MM.1S (cell line): ENCODE results near the gene EDARADD.

Experiments
- DNase-seq: peaks from one replicate; pipeline ENCODE4 v3.0.0-alpha.2; 2015
- H2AFZ ChIP-seq: fragments of 300-600 bp; sonication (generic); 2 replicates; pipeline ENCODE4 v1.6.0; 2016; ENCODE audit warnings: antibody characterized with exemption, low read length
- H3F3A ChIP-seq: fragments of 300-600 bp; sonication (generic); 2 replicates; pipeline ENCODE4 v1.6.1; 2016; ENCODE audit warnings: mild to moderate bottlenecking, antibody characterized with exemption, low read length, moderate library complexity, mixed read lengths; ENCODE audit not compliant: insufficient read depth
- H3K27ac ChIP-seq: fragments of 300-600 bp; sonication (generic); 2 replicates; pipeline ENCODE4 v1.5.1; 2016; ENCODE audit warnings: mild to moderate bottlenecking, low read length
- H3K27me3 ChIP-seq: fragments of 300-600 bp; sonication (generic); replicated peaks from 2 replicates; pipeline ENCODE4 v1.6.0; 2016; ENCODE audit warnings: low read length; ENCODE audit not compliant: insufficient read depth
- H3K36me3 ChIP-seq: fragments of 300-600 bp; sonication (generic); replicated peaks from 2 replicates; pipeline ENCODE4 v1.6.1; 2016; ENCODE audit warnings: mild to moderate bottlenecking, low read length, mixed read lengths; ENCODE audit not compliant: insufficient read depth
- H3K4me1 ChIP-seq: fragments of 300-600 bp; sonication (generic); 2 replicates; pipeline ENCODE4 v1.6.1; 2016; ENCODE audit warnings: low read length, mixed read lengths
- H3K4me2 ChIP-seq: fragments of 300-600 bp; sonication (generic); 2 replicates; pipeline ENCODE4 v1.6.0; 2016; ENCODE audit warnings: low read depth, low read length
- H3K4me3 ChIP-seq: fragments of 300-600 bp; sonication (generic); 2 replicates; pipeline ENCODE4 v1.5.1; 2016; ENCODE audit warnings: low read length, mixed read lengths
- H3K79me2 ChIP-seq: fragments of 300-600 bp; sonication (generic); 2 replicates; pipeline ENCODE4 v1.6.1; 2016; ENCODE audit warnings: mixed run types, low read length, mixed read lengths
- H3K9ac ChIP-seq: fragments of 300-600 bp; sonication (generic); 2 replicates; pipeline ENCODE4 v1.6.1; 2016; ENCODE audit warnings: low read length, mixed read lengths
- H3K9me2 ChIP-seq: fragments of 300-600 bp; sonication (generic); replicated peaks from 2 replicates; pipeline ENCODE4 v1.6.1; 2016; ENCODE audit warnings: mild to moderate bottlenecking, low read length, mixed read lengths; ENCODE audit not compliant: insufficient read depth
- H3K9me3 ChIP-seq: fragments of 300-600 bp; sonication (generic); replicated peaks from 2 replicates; pipeline ENCODE4 v1.6.1; 2016; ENCODE audit warnings: mild to moderate bottlenecking, low read length, mixed read lengths; ENCODE audit not compliant: insufficient read depth
- H4K20me1 ChIP-seq: fragments of 300-600 bp; sonication (generic); 2 replicates; pipeline ENCODE4 v1.6.1; 2016; ENCODE audit warnings: mild to moderate bottlenecking, low read length, moderate library complexity, mixed read lengths; ENCODE audit not compliant: insufficient read depth
- EZH2 ChIP-seq: fragments of 300-600 bp; sonication (generic); optimal IDR thresholded peaks from 2 replicates; pipeline ENCODE3; 2017; ENCODE audit warnings: low read depth, mild to moderate bottlenecking, antibody characterized with exemption, low read length, mixed read lengths
- EZH2phosphoT487 ChIP-seq: fragments of 300-600 bp; sonication (generic); IDR thresholded peaks from 2 replicates; pipeline ENCODE4 v1.6.1; 2018; ENCODE audit warnings: antibody characterized with exemption, low read length
- TF ChIP-seq, protein P1 (sequence below): fragments of 300-600 bp; sonication (generic); IDR thresholded peaks from 2 replicates; pipeline ENCODE4 v1.5.1; 2016; ENCODE audit warnings: antibody characterized with exemption, low read length, mixed read lengths

The EDARADD gene

DNA sequence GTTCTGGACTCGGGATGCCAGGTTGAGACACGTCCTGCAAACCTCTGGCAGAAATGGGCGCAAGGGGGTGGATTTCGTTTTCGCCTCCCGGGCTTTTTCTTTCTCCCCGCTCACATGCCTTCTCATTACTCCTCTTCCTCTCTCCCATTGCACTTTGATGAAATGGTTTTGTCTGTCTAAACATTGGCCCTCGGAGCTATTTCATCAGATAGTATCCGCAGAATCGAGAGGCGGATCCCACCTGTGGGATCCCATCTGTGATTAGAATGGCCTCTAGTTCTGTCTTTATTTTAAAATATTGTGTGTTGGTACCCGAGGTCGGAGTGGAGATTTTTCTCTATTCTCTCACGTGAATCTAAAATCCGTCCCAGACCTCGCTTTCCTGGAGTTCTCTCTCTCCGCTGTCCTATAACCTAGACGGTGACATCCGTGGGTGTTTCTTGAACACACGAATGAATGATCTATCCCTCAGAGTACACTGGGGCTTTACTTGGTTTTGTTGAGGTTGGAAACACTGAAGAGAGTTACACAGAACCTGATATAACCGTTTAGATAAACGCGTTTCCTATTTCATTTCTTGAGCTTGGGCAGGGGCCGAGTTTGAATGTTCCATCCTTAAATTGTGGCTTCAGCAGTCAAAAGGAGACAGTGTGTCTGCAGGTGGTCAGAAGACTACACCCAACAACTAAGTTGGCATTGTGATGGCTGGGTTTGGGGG, 2.0 kb downstream of the EDARADD start:
- DNase-seq, result no peak

DNA sequence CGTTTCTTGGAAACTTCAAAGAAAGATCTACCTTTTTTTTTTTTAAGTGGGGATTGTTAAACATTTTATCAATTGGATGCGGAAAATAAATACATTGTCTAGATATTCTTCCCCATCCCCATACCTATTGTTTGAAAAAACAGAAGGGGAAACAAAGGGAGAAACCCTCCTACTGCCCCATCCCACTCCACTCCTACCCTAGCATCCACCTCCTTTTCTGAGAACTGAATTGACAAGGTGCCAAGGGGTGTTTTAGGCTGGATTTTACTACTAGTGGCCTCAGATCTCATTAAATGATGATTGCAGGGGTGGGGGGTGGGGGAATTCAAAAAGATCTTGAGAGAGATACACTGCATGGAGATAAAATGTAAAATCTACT, 2.6 kb downstream of the EDARADD start:
- Histone ChIP-seq H3K27me3 (peaks cover 12% of the 10 kb centered on the region; the same call in 1 of the 2 replicates), H3K36me3 (no peaks in the 10 kb centered on the region), H3K9me3 (no peaks in the 10 kb centered on the region), H3K27ac (no peak overlapping the region), H3K4me2 (no peak overlapping the region), H2AFZ (no peak overlapping the region), H3K79me2 (no peaks in the 10 kb centered on the region), H3K4me3 (no peak overlapping the region), H4K20me1 (no peaks in the 10 kb centered on the region), H3F3A (no peaks in the 10 kb centered on the region), H3K9me2 (no peaks in the 10 kb centered on the region), H3K4me1 (no peaks in the 10 kb centered on the region), H3K9ac (no peak overlapping the region)
- no peak for DNase-seq
- TF ChIP-seq EZH2, result no peak

More for the DNA sequence above, 2.0 kb downstream of the EDARADD start:
- Histone ChIP-seq H3F3A (no peaks in the 10 kb centered on the region), H4K20me1 (no peaks in the 10 kb centered on the region), H3K36me3 (no peaks in the 10 kb centered on the region), H3K4me2 (peak overlapping the region; percentile 82; the same call in 1 of the 2 replicates), H3K79me2 (no peaks in the 10 kb centered on the region), H3K27me3 (peaks cover 12% of the 10 kb centered on the region; the same call in 1 of the 2 replicates), H3K9ac (no peak overlapping the region), H3K27ac (no peak overlapping the region), H3K4me1 (no peaks in the 10 kb centered on the region), H3K9me2 (no peaks in the 10 kb centered on the region), H3K9me3 (no peaks in the 10 kb centered on the region), H3K4me3 (no peak overlapping the region), H2AFZ (no peak overlapping the region)
- no peak for TF ChIP-seq EZH2phosphoT487
- no peak for TF ChIP-seq EZH2
- TF ChIP-seq, protein P1, sequence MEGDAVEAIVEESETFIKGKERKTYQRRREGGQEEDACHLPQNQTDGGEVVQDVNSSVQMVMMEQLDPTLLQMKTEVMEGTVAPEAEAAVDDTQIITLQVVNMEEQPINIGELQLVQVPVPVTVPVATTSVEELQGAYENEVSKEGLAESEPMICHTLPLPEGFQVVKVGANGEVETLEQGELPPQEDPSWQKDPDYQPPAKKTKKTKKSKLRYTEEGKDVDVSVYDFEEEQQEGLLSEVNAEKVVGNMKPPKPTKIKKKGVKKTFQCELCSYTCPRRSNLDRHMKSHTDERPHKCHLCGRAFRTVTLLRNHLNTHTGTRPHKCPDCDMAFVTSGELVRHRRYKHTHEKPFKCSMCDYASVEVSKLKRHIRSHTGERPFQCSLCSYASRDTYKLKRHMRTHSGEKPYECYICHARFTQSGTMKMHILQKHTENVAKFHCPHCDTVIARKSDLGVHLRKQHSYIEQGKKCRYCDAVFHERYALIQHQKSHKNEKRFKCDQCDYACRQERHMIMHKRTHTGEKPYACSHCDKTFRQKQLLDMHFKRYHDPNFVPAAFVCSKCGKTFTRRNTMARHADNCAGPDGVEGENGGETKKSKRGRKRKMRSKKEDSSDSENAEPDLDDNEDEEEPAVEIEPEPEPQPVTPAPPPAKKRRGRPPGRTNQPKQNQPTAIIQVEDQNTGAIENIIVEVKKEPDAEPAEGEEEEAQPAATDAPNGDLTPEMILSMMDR, result no peak

DNA sequence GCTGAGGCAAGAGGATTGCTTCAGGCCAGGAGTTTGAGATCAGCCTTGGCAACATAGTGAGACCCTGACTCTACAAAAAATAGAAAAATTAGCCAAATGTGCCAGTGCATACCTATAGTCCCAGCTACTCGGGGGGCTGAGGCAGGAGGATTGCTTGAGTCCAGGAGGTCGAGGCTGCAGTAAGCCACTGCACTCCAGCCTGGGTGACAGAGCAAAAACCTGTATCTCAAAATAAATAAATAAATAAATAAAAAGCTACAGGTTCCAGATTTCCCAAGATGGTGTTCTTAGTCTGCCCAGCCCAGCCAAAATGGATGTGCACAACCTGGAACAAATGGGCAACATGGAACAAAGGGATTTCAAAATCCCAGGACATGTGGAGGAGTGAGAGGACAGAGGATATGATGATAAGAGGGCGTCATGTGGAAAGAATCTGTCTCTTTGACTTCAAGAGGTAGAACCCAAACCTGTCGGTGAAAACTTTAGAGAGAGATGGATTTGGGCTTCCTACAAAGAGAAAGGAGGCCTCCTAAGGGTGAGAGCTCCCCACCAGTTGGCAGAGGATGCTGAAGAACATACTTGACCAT, 3.2 kb downstream of the EDARADD start:
- H3K27me3 ChIP-seq, result peaks cover 12% of the 10 kb centered on the region; the same call in 1 of the 2 replicates
- DNase-seq, result no peak
- H3K4me3 ChIP-seq, result no peak overlapping the region
- TF ChIP-seq EZH2 (no peak), EZH2phosphoT487 (no peak)
- TF ChIP-seq, protein P1, result no peak
- no peak overlapping the region for H3K9ac ChIP-seq
- no peaks in the 10 kb centered on the region for H3K79me2 ChIP-seq
- H3K4me2 ChIP-seq, result no peak overlapping the region
- H2AFZ ChIP-seq, result no peak overlapping the region
- H3F3A ChIP-seq, result no peaks in the 10 kb centered on the region
- H3K36me3 ChIP-seq, result no peaks in the 10 kb centered on the region
- H3K9me2 ChIP-seq, result no peaks in the 10 kb centered on the region
- no peak overlapping the region for H3K27ac ChIP-seq
- no peaks in the 10 kb centered on the region for H4K20me1 ChIP-seq
- H3K9me3 ChIP-seq, result no peaks in the 10 kb centered on the region
- no peaks in the 10 kb centered on the region for H3K4me1 ChIP-seq

GRCh38 chr1:236398538-236398937, 4.5 kb downstream of the EDARADD start:
- H3K36me3 ChIP-seq, result no peaks in the 10 kb centered on the region
- H4K20me1 ChIP-seq, result no peaks in the 10 kb centered on the region
- no peaks in the 10 kb centered on the region for H3K9me2 ChIP-seq
- no peaks in the 10 kb centered on the region for H3F3A ChIP-seq
- no peaks in the 10 kb centered on the region for H3K4me1 ChIP-seq
- no peak overlapping the region for H3K4me3 ChIP-seq
- H2AFZ ChIP-seq, result no peak overlapping the region
- DNase-seq, result no peak
- no peak overlapping the region for H3K9ac ChIP-seq
- no peaks in the 10 kb centered on the region for H3K79me2 ChIP-seq
- H3K27ac ChIP-seq, result no peak overlapping the region
- TF ChIP-seq EZH2 (no peak), EZH2phosphoT487 (no peak)
- TF ChIP-seq, protein P1, result no peak
- H3K27me3 ChIP-seq, result peaks cover 12% of the 10 kb centered on the region; the same call in 1 of the 2 replicates
- H3K4me2 ChIP-seq, result no peak overlapping the region
- H3K9me3 ChIP-seq, result no peaks in the 10 kb centered on the region
